NCI-H524 treated with DMSO at 0.1 percent for 48 hours (cell line): Measurements from ENCODE around the gene CST5.
"Not testable (repeated sequence)": the region's sequence is repeated elsewhere in the genome, so short reads cannot be mapped to it uniquely, and the experiment has no call there.

ENCODE experiments used
- DNase-seq: peaks from one replicate; lab custom pipeline; 2025; lab: John Stamatoyannopoulos, UW

CST5 gene

GRCh38 chr20:23879328-23879798, at the start of gene CST5:
TSS of gene CST5 (minus strand) at chr20:23879748. CDS start at chr20:23879676, 72 bp downstream.
- DNase-seq: no peak

GRCh38 chr20:23928788-23929187, 49.2 kb upstream of the CST5 start:
- no peak for DNase-seq

- DNase-seq: no peak
Measured at GRCh38 chr20:23928353-23928752, 48.8 kb upstream of the CST5 start.

- DNase-seq: no peak
Measured at GRCh38 chr20:23926944-23927872, 47.7 kb upstream of the CST5 start.

GRCh38 chr20:23926526-23926880, 47.0 kb upstream of the CST5 start:
- DNase-seq: no peak

- DNase-seq: no peak
Measured at GRCh38 chr20:23925789-23926525, 46.4 kb upstream of the CST5 start.

GRCh38 chr20:23924751-23925150, 45.2 kb upstream of the CST5 start:
- no peak for DNase-seq

GRCh38 chr20:23923891-23924435, 44.4 kb upstream of the CST5 start:
- no peak for DNase-seq

- no peak for DNase-seq
Measured at GRCh38 chr20:23923311-23923710, 43.8 kb upstream of the CST5 start.

GRCh38 chr20:23920408-23921325, 41.1 kb upstream of the CST5 start:
- peak; percentile 90 for DNase-seq

- DNase-seq: no peak
Measured at GRCh38 chr20:23918896-23919295, 39.3 kb upstream of the CST5 start.

GRCh38 chr20:23918101-23918862, 38.7 kb upstream of the CST5 start:
- no peak for DNase-seq

- no peak for DNase-seq
Measured at GRCh38 chr20:23917024-23917725, 37.6 kb upstream of the CST5 start.

GRCh38 chr20:23915844-23916243, 36.3 kb upstream of the CST5 start:
- DNase-seq: no peak

GRCh38 chr20:23914469-23914868, 34.9 kb upstream of the CST5 start:
- not testable (repeated sequence) for DNase-seq

GRCh38 chr20:23910210-23910609, 30.7 kb upstream of the CST5 start:
- DNase-seq: no peak

GRCh38 chr20:23909390-23909789, 29.8 kb upstream of the CST5 start:
- no peak for DNase-seq

- no peak for DNase-seq
Measured at GRCh38 chr20:23907579-23907978, 28.0 kb upstream of the CST5 start.

- DNase-seq: not testable (repeated sequence)
Measured at GRCh38 chr20:23902396-23902795, 22.8 kb upstream of the CST5 start.

- DNase-seq: not testable (repeated sequence)
Measured at GRCh38 chr20:23890867-23891266, 11.3 kb upstream of the CST5 start.
